Activated T-cell treated with anti-CD3 and anti-CD28 coated beads for 24 hours (primary cell): ENCODE data around the gene AVL9.
"Not testable (repeated sequence)": the region's sequence is repeated elsewhere in the genome, so short reads cannot be mapped to it uniquely, and the experiment has no call there.

ENCODE experiments used
- DNase-seq: peaks from one replicate; pipeline ENCODE4 v3.0.0-alpha.2; 2020; ENCODE audit warnings: low read depth

The AVL9 gene

GRCh38 chr7:32591938-32592337 is 96.6 kb downstream of the AVL9 start:
- DNase-seq = no peak

DNA sequence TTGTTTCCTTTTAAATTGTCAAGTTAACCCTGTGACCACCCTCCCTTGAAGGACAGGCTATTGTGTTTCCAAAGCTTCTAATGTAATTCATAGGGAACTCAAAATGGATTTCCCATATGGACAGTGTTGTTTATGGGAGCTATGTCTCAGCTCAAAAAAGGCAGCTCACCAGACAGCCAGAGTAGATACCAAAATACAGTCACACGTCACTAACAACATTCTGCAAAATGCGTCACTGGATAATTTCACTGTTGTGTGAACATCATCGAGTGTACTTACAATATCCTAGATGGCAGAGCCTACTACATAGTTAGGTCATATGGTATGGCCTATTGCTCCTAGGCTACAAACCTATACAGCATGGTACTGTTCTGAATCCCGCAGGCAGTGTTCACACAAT is 97.4 kb downstream of the AVL9 start:
- no peak for DNase-seq

- no peak for DNase-seq
These were observed 99.7 kb downstream of the AVL9 start for GRCh38 chr7:32594965-32595490.

- DNase-seq = not testable (repeated sequence)
These were observed 105.9 kb downstream of the AVL9 start for GRCh38 chr7:32601196-32601595.

DNA sequence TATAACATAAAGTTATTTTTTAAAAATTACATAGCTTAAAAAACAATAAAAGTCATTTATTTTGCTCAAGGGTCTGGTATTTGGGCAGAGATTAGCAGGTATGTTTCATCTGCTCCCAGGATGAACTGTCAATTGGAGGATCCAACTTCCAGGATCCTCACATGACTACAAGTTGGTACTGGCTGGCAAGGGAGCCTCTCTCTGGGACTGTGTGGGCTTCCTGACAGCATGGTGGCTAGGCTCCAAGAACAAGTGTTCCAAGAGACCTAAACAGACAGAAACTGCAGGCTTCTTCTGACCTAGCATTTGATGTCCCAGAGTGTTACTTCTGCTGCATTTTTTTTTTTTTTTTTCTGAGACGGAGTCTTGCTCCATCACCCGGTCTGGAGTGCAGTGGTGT is 107.2 kb downstream of the AVL9 start:
- DNase-seq = no peak

GRCh38 chr7:32603492-32603891 is 108.2 kb downstream of the AVL9 start:
- DNase-seq = not testable (repeated sequence)

DNA sequence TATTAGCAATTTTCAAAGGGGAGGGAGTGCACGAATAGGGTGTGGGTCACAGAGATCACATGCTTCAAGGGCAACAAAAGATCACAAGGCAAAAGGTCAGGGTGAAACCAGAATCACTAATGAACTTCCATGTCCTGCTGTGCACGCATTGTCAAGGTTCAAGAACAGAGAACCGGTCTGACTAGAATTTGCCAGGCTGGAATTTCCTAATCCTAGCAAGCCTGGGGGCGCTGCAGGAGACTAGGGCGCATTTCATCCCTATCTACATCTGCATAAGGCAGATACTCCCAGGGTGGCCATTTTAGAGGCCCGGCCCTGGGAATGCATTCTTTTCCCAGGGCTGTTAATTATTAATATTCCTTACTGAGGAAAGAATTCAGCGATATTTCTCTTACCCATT is 108.8 kb downstream of the AVL9 start:
- DNase-seq = not testable (repeated sequence)

DNA sequence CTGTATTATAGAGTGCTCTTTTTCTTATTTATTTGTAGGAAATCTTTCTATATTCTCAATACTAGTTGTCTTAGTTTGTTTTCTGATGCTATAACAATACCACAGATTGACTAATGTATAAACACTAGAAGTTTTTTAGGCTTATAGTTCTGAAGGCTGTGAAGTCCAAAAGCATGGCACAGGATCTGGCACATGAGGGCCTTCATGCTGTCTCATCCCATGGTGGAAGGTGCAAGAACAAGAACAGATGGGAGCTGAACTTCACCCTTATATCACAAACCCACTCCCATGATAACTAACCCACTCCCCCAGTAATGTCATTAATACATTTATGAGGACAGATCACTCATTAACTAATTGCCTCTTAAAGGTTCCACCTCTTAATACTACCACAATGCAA is 109.7 kb downstream of the AVL9 start:
- DNase-seq = no peak

- no peak for DNase-seq
These were observed 114.2 kb downstream of the AVL9 start for GRCh38 chr7:32609463-32609862.

- DNase-seq = no peak
These were observed 116.2 kb downstream of the AVL9 start for GRCh38 chr7:32611201-32612099.

DNA sequence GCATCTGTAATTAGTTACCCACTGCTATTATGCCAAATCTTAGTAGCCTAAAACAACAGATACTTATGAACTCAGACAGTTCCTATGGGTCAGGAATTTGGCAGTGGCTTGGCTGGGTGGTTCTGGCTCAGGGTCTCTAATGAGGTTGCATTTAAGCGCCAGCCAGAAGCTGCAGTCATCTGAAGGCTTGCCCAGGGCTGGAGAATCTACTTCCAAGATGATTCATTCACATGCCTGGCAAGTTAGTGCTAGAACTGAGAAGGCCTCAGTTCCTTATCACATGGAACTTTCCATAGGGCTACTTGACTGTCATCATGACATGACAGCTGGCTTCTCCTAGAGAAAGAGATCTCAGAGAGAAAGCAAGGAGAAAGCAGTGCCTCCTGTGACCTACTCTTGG is 121.3 kb downstream of the AVL9 start:
- DNase-seq = no peak

DNA sequence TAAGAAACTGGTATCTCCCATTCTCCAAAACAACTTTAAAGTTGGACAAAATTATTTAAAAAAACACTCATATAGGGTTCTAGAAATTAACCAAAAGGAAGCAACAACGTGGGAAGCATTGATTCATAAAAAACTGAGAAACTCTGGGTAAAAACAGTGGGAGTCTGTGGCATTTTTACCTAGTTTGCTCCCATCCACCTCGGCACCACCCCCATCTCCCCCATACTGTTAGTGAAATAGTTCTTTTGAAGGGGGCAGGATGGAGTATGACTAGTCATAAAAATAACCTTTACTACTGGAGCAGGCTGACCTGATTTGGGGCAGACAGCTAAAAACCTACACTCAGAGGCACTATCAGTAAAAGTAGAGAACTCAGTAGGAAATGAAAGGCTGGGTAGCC is 123.2 kb downstream of the AVL9 start:
- no peak for DNase-seq

- DNase-seq = no peak
These were observed 123.7 kb downstream of the AVL9 start for GRCh38 chr7:32618987-32619386.

GRCh38 chr7:32619416-32619815 is 124.1 kb downstream of the AVL9 start:
- not testable (repeated sequence) for DNase-seq

- DNase-seq = no peak
These were observed 135.7 kb downstream of the AVL9 start for GRCh38 chr7:32631021-32631420.

DNA sequence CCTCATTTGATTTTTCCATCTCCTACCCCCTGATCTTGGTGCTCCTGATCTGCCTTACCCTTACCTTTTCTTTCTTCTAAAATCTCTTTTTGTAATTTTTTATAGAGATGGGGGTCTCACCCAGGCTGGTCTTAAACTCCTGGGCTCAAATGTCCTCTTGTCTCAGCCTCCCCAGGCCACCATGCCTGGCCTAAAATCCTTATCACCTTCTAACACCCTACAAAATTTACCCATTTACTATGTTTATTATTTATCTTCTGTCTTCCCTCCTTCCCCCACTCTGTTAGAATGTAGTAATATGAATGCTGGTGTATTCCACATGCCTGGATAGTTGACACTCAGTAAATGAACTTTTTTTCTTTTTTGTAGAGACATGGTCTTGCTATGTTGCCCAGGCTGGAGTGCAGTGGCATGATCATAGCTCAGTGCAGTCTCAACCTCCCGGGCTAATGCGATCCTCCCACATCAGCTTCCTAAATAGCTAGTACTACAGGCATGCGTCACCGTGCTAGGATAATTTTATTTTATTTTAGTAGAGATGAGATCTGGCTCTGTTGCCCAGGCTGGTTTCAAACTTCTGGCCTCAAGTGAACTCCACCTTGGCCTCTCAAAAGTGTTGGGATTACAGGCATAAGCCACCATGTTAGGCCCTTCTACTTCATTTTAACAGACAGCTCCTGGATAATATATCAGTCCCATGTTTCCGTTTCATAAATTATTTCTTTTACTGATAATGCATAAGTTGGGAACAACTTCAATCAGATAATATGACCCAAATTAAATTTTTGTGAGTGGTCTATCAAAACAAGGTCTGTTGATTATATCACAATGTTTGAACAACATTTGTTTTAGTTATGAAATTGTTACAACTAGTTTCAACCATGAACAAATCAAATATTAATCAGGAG is 136.6 kb downstream of the AVL9 start:
- DNase-seq = not testable (repeated sequence)

DNA sequence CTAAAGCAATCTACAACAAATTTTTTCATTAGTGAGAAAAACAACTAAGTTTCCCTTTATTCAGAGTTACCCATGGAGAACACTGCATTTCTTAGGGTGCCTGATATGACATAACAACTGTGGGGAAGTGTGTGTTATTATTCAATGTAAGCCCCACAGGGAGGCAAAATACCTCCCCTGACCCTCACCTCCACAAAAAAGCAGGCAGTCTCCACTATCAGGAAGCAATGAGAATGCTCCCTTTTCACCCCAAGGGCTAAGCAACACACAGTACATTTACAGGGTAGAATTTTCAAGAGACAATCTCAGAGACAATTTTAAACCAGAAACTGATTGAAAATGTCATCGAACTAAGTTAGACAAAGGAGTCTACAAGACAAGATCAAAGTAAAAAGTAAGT is 138.2 kb downstream of the AVL9 start:
- not testable (repeated sequence) for DNase-seq

GRCh38 chr7:32634798-32635393 is 139.6 kb downstream of the AVL9 start:
- not testable (repeated sequence) for DNase-seq

DNA sequence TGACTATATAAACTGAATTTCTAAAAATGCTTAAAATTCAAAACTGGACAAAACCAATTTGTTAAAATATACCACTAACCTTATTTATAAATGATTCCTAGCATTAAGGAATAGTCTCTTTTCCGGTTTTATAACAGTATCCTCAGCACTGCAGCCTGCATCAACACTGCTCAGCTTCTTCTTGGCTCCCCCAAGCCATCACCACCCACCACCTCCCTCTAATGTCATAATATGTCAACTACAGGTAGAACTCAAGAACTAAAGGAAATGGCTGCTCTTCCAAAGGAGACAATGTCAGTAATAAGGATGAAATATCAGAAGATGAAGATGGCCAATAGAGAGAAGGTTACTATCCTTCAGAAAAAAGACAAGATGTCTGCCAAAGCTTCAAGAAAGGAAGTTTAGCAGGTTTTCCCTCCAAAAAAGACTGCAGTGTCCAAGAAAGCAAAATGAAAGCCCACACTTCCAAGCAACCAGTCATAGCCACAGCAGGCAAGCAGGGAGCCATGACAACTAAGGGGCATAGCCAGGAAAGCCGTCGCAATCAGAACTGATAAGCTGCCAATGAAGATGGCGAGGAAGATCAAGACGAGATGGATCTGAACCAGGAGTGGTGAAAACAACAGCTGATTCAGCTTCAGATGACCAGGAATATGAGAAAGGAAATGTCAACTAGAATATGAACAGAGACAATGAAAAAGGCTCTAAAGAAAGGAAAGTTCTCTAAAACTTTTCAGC is 141.6 kb downstream of the AVL9 start:
- DNase-seq = not testable (repeated sequence)

DNA sequence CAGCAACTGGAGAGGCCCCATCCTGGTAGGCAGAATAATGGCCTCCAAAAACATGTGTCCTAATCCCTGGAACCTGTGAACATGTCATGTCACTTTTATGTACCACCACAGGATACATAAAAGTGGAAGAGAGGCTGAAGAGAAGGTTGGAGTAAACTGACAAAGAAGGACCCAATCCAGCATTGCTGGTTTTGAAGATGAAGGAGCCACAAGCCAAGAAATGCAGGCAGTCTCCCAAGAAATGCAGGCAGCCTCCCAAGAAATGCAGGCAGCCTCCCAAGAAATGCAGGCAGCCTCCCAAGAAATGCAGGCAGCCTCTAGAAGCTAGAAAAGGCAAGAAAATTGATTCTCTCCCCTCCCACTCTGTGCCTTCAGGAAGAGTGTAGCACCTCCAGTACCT is 142.3 kb downstream of the AVL9 start:
- not testable (repeated sequence) for DNase-seq
